ENCODE measurements around the gene RAB3IP. TPM values are rescaled to one million over a fixed set of nuclear protein-coding genes. Genes with fewer than 3 reads are reported as not detected.
A peak's percentile ranks its signal among the peaks of the same experiment; 100 is the strongest.

The RAB3IP gene
- total RNA-seq, 1 donor from 2014 or later, result 14.1 TPM

GRCh38 chr12:69698769-69699540, 39.7 kb upstream of the RAB3IP start, which contains the start of gene BEST3:
Gene BEST3 (minus strand): TSS chr12:69699303. CDS start chr12:69697798, 1,505 bp downstream.
- Mint-ChIP-seq H3K9me3 (ENCODE audit: unreplicated experiment) (no peaks in the 10 kb centered on the region), H3K36me3 (ENCODE audit: low read depth, unreplicated experiment) (no peaks in the 10 kb centered on the region), H3K27ac (ENCODE audit: unreplicated experiment) (no peak within 1 kb of the TSS), H3K4me3 (ENCODE audit: unreplicated experiment) (no peak within 1 kb of the TSS), H3K27me3 (ENCODE audit: unreplicated experiment) (no peaks in the 10 kb centered on the region), H3K4me1 (ENCODE audit: unreplicated experiment) (peaks cover 7% of the 10 kb centered on the region)
- DNase-seq (ENCODE audit: low spot score), result no peak
- TF ChIP-seq, protein P1, sequence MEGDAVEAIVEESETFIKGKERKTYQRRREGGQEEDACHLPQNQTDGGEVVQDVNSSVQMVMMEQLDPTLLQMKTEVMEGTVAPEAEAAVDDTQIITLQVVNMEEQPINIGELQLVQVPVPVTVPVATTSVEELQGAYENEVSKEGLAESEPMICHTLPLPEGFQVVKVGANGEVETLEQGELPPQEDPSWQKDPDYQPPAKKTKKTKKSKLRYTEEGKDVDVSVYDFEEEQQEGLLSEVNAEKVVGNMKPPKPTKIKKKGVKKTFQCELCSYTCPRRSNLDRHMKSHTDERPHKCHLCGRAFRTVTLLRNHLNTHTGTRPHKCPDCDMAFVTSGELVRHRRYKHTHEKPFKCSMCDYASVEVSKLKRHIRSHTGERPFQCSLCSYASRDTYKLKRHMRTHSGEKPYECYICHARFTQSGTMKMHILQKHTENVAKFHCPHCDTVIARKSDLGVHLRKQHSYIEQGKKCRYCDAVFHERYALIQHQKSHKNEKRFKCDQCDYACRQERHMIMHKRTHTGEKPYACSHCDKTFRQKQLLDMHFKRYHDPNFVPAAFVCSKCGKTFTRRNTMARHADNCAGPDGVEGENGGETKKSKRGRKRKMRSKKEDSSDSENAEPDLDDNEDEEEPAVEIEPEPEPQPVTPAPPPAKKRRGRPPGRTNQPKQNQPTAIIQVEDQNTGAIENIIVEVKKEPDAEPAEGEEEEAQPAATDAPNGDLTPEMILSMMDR (IDR thresholded peaks at IDR 0.05; ENCODE audit: unreplicated experiment), result no peak

DNA sequence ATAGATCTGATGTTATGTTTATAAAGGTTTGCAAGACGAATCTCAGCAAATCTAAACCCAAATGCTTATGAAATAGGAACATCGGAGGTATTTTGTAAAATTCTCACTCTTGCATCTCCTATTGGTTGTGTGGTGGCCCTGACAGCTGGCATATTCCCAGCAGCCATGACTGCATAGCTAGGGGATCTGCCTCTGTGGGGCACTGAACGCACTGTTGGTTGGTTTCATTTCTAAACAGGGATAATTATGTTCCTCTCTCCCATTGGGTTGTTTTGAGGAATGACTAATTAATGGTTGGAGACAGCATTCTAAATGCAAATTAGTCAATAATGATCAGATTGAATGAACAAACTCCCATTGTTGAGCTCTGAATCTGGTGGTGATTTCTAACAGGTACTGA, 36.8 kb upstream of the RAB3IP start:
- Mint-ChIP-seq H3K9me3 (ENCODE audit: unreplicated experiment) (no peaks in the 10 kb centered on the region), H3K4me1 (ENCODE audit: unreplicated experiment) (peaks cover 7% of the 10 kb centered on the region), H3K36me3 (ENCODE audit: low read depth, unreplicated experiment) (no peaks in the 10 kb centered on the region), H3K27me3 (ENCODE audit: unreplicated experiment) (peaks cover 2% of the 10 kb centered on the region), H3K4me3 (ENCODE audit: unreplicated experiment) (no peak overlapping the region), H3K27ac (ENCODE audit: unreplicated experiment) (no peak overlapping the region)
- TF ChIP-seq, protein P1 (IDR thresholded peaks at IDR 0.05; ENCODE audit: unreplicated experiment), result no peak
- DNase-seq (ENCODE audit: low spot score), result no peak

GRCh38 chr12:69703146-69703642, 35.5 kb upstream of the RAB3IP start:
- H3K9me3 Mint-ChIP-seq (ENCODE audit: unreplicated experiment), result no peaks in the 10 kb centered on the region
- no peak overlapping the region for H3K4me3 Mint-ChIP-seq (ENCODE audit: unreplicated experiment)
- TF ChIP-seq, protein P1 (IDR thresholded peaks at IDR 0.05; ENCODE audit: unreplicated experiment), result no peak
- H3K27me3 Mint-ChIP-seq (ENCODE audit: unreplicated experiment), result peaks cover 4% of the 10 kb centered on the region
- H3K36me3 Mint-ChIP-seq (ENCODE audit: low read depth, unreplicated experiment), result no peaks in the 10 kb centered on the region
- no peak overlapping the region for H3K27ac Mint-ChIP-seq (ENCODE audit: unreplicated experiment)
- peaks cover 7% of the 10 kb centered on the region for H3K4me1 Mint-ChIP-seq (ENCODE audit: unreplicated experiment)
- DNase-seq (ENCODE audit: low spot score), result no peak

- TF ChIP-seq, protein P1 (IDR thresholded peaks at IDR 0.05; ENCODE audit: unreplicated experiment), result no peak
- H3K27ac Mint-ChIP-seq (ENCODE audit: unreplicated experiment), result no peak overlapping the region
- H3K36me3 Mint-ChIP-seq (ENCODE audit: low read depth, unreplicated experiment), result no peaks in the 10 kb centered on the region
- H3K4me3 Mint-ChIP-seq (ENCODE audit: unreplicated experiment), result no peak overlapping the region
- DNase-seq (ENCODE audit: low spot score), result no peak
- H3K9me3 Mint-ChIP-seq (ENCODE audit: unreplicated experiment), result no peaks in the 10 kb centered on the region
- peaks cover 7% of the 10 kb centered on the region for H3K4me1 Mint-ChIP-seq (ENCODE audit: unreplicated experiment)
- peaks cover 4% of the 10 kb centered on the region for H3K27me3 Mint-ChIP-seq (ENCODE audit: unreplicated experiment)
Observed at GRCh38 chr12:69704357-69704756, 34.3 kb upstream of the RAB3IP start.

GRCh38 chr12:69708649-69709048, 30.0 kb upstream of the RAB3IP start:
- no peaks in the 10 kb centered on the region for H3K36me3 Mint-ChIP-seq (ENCODE audit: low read depth, unreplicated experiment)
- no peak for DNase-seq (ENCODE audit: low spot score)

More at GRCh38 chr12:69708649-69709048, 30.0 kb upstream of the RAB3IP start:
- Mint-ChIP-seq H3K27me3 (ENCODE audit: unreplicated experiment) (peaks cover 5% of the 10 kb centered on the region), H3K9me3 (ENCODE audit: unreplicated experiment) (no peaks in the 10 kb centered on the region), H3K27ac (ENCODE audit: unreplicated experiment) (no peak overlapping the region), H3K4me1 (ENCODE audit: unreplicated experiment) (no peaks in the 10 kb centered on the region), H3K4me3 (ENCODE audit: unreplicated experiment) (no peak overlapping the region)
- TF ChIP-seq, protein P1 (IDR thresholded peaks at IDR 0.05; ENCODE audit: unreplicated experiment), result peak; percentile 50

All from endothelial cell (in vitro differentiated cells).